HG03139 (cell line): ENCODE results near the gene SKI.

Experiments used
- ATAC-seq: cut with Tn5 transposase; IDR thresholded peaks from one replicate; pipeline ENCODE4 v1.9.1; 2021; ENCODE audit not compliant: unreplicated experiment

The SKI gene

DNA sequence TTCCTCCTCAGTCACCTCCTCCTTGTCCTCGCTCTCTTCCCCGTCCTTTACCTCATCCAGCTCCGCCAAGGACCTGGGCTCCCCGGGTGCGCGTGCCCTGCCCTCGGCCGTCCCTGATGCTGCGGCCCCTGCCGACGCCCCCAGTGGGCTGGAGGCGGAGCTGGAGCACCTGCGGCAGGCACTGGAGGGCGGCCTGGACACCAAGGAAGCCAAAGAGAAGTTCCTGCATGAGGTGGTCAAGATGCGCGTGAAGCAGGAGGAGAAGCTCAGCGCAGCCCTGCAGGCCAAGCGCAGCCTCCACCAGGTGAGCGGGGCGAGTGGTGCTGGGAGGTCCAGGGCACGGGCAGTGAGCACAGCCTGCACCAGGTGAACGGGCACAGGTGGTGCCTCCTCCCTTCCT is 76.2 kb downstream of the SKI start:
- ATAC-seq: no peak

DNA sequence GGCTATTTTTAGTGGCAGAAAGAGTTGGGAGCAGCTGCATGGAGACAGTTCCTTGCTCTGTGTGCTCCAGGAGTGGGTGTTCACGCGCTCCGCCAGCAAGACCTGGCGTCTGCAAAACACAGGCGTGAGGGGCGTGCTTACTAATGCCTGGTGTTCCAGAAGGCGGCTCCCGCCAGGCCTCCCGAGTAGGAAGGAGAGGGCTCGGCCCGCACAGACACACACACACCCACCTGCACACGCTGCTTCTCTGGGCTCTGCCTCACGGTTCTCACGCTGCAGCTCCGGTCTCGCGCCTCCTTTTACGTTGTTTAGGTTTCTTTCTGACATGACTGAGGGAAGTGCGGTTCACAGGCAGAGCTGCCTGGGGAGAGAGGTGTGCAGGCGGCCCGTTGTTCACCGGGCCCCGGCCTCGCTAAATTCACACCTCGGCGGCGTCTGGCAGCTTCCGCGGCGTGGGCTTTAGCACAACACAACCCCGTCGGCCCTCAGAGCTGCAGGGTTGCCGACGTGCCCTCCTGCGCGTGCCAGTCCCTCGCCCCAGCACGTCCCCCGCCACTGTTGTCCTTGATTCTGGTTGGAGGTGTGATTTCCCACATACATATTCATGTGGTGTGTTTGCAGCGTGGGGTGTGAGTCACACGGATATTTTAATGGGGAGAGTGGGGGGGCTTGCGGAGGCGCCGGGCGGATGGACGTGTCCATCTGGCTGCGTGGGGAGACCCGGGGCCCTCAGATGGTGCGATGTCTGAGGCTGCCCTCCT is 77.0 kb downstream of the SKI start:
- no peak for ATAC-seq

DNA sequence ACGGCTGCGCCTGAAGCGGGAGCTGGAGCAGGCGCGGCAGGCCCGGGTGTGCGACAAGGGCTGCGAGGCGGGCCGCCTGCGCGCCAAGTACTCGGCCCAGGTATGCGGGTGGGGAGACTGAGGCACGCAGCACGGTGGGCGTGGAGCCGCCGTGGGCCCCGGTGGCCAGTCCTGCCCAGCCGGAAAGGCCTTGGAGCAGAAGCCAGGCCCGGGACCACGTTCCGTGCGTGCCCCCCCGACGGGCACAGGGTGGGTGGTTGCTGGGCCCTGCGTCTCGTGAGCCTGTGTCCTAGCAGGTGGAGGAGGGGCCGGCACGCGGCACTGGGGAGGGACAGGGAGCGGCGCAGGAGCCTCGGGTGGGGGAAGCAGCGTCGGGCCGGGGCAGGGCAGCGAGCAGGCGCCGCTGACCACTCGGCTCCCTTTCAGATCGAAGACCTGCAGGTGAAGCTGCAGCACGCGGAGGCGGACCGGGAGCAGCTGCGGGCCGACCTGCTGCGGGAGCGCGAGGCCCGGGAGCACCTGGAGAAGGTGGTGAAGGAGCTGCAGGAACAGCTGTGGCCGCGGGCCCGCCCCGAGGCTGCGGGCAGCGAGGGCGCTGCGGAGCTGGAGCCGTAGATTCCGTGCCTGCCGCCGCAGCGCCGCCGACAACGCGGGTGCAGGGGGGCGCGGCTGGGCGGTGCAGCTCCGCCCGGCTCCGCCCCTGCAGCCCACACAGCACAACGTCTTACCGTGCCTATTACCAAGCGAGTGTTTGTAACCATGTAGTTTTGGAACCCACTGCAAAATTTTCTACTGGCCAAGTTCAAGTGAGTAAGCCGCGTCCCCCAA is 78.2 kb downstream of the SKI start:
- no peak for ATAC-seq

DNA sequence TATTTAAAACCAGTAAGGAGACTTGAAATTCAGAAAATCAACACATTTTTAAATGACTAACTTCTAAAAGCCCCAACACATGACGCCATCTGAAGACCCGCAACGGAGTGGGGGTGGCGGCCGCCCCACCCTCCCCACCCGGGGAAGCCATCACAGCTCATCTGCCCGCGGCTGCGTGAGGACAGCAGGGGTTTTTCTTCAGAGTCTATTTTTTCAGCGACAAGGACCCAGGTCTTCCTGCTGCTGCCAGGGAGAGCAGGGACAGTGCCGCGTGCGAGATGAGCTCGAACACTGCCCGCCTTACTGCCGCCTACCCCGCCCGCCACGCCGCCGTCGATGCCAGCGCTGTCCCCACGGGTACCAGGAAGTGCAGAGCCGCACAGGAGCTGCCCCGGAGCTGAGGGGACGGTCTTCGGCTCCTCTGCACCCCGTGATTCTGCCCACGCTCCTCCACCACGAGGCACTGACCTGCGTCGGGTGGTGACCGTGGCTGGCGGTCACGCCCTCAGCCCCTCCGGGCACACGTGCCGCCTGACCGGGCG is 79.0 kb downstream of the SKI start:
- no peak for ATAC-seq

DNA sequence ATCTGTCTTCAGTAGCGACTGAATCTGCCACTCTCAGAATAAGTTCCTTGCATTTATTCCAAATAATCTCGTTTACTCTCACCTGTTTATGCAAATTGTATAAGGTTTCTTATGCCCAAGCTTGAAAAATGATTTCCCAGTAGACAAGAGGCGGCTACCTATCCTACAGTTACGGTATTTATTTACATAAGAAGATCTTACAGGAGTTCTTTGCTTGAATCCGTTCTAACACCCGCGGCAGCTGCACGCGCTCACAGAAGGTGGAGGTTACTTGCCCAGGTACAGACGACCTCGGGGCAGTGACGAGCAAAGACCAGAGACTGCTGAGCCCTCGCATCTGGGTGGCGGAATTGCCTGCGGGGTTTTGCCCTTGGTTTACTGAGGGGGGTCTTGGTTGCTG is 79.9 kb downstream of the SKI start:
- no peak for ATAC-seq

DNA sequence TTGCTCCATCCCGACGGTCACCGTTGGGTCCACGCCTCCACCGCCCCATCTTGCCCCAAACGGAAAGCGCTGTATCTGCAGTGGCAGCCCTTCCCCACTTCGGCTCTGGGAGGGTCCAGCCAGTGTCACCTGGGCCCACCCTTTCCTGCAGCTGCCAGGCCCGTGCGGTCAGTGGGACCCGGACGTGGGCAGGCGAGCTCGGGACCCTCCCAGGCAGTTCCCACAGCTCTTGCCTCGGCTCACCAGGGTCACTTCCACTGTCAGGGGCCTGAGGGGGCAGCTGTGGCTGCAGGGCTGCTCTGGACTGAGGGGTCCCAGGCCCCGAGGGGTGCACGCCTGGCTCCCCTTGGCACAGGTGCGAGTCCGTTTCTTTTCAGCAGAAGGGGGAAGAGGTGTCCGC is 80.7 kb downstream of the SKI start:
- ATAC-seq: no peak

DNA sequence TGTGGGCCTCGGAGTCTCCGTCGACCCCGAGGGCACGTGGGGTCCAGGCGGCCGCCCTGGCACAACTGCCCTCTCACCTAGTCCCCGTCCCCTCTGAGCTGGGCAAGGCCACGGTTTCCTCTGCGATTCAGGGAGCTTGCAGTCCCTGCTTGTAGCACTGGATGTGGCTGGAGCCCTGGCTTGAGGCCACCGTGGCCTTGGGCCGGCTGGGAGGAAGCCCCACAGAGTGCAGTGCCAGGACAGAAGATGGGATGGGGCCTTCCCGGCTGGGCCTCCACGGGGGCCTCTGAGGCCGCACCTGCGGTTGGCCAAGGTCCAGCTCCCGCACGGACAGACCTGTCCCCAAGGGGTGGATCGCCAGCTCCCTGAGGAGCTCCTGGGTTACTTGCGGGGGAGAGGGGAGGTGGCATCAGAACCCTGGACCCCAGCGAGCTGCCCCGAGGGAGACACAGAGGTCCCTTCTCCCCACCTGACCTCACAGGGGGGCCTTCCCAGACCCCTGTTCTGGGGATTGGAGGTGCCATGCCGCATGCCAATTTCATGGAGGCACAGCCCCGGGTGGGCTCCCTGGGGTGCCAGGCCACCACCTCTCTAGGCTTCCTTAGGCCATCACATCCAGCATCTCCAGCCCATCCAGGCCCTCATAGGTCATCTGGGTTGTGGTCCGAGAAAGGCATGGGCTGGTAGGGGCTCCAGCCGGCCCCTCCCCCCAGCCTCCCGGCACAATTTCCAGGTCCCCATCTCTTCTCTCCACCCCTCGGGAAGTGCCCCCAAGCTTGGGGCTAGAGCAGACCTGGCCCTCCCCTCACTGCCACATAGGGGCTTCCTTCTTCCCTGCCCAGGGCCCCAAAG is 82.4 kb downstream of the SKI start:
- no peak for ATAC-seq

DNA sequence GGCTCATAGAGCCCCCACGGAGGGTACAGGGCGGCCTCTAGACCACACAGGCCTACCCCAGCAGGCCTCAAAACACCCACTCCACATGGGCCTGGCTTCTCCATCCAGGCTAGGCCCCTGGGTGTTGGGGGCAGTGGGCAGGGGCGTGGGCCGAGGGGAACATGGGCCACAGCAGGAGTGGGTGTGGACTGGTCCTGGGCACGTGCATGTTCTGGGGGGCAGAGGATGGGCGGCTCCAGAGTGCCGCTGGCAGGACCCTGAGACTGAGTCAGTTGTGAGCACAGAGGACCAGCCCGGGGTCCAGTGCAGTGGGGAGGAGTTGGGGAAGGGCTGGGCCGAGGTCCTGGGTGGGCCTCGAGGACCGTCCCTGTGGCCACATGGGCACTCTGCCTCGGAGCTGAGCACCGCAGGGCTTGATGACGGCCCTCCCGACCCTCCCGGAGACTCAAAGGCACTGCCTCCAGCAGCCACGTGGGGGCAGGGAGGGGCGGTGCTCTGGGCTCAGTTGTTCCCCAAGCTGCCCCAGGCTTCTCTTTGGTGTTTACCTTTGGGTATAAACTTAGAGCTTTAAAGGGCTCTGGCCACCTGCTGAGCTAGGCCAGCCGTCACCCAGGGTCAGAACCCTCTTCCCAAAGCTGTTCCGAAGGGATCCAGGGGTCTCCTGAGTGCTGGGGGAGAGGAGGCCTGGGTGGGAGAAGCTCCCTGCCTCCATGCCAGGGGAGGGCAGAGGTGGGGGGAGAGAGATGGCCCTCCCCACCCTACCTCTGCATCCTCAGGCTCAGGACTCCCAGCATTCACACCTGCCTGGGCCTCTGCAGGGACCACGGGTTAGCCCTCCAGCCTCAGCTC is 83.3 kb downstream of the SKI start:
- no peak for ATAC-seq

DNA sequence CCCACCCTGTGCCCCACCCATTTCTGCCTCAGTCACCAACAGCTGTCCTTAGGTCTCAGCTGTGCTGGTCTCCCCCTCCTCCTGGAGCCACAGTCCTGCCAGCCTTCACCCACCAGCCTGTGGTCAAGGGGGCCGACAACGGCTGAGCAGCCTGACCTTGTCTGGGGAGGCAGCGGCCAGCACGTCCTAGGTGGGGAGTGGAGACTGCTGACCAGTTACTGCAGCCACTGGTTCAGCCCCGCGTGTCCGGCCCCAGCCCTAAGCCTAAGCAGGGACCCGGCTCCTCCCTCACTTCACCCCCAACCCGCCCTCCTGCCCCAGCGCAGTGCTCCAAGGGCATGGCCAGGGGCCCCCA is 84.0 kb downstream of the SKI start:
- ATAC-seq: no peak

DNA sequence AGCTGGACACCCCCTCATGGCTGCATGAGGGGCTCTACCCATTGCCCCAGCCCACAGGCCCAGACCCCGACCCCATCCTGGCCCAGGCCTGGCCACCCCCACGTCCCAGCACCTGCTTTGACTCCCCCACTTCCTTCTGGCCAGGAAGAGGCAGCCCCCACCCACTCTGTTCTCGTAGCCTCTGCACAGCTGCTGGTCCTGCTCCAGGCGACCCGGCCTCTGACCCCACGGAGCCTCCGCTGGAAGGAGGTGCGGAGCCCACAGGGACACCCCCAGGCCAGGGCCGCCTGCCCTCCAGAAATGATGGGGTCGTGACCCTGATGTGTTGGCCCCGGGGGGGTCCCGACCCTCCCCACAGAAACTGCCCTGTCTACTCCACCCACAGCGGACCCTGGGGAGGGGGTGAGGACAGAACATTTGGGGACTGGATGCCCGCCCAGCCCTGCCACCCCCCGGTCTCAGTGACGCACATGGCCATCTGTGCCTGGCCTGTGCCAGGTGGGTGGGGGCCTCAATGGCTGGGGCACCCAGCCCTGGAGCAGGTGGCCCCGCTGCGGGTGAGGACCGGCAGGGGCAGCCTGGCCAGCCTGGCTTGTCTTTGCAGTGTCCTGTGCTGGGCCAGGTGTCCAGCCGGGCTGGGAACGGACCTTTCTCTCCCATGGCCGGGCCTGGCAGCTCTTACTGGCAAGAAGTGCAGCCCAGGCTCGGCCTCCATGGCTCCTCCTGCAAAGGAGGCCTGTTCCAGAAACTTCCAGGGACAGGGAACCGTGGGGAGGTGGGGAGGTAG is 84.6 kb downstream of the SKI start:
- ATAC-seq: no peak

DNA sequence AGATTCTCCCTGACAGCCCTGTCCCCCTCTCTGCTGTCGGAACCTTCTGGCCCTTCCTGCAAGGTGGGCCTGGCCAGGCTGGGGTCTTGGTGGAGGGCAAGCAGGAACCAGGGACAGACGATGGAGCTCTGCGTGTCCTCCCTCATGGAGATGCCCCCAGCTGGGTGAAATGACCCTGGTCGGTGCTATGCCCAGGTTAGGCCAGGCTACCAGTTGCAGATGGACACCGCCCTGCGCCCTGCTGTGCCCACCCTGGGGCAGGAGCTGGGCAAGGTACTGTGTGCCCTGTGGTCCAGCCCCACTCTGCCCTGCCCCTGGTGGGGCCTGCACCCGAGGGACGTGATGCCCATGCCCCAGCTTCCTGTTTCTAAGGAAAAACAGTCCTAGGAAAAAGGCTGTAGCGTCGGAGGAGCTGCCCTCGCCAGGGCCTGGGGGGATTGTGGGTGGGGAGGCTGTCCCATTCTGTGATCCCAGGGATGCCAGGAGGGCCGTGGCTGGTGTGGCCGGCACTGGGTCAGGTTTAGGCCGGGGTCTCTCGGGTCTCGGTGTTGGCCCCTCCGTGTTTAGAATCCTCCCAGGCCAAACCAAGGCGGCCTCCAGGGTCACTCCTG is 85.6 kb downstream of the SKI start:
- no peak for ATAC-seq

DNA sequence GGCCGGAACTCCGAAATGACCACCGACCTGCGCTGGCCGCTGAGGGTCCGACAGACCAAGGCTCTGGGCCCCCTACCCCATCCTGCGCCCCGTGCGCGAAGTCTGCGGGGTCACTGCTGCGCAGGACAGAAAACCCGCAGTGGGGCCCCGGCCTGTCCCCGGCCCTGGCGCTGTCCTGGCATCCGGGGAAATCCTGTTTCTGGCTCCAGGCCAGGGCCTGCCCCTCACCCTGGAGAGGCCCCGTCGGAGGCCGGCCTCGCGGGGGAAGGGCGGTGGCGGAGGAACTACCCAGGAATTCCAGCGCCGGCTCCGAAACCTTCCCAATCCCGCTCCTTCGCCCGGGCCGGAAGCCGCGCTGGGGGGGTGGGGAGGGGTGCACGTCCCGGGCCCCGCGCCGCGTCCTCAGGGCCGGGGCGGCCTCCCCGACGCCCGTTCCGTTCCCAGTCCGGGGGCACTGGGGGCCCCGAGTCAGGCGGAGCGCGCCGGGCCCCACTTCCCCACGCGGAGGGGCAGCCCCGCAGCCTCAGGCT is 86.2 kb downstream of the SKI start:
- ATAC-seq: no peak

DNA sequence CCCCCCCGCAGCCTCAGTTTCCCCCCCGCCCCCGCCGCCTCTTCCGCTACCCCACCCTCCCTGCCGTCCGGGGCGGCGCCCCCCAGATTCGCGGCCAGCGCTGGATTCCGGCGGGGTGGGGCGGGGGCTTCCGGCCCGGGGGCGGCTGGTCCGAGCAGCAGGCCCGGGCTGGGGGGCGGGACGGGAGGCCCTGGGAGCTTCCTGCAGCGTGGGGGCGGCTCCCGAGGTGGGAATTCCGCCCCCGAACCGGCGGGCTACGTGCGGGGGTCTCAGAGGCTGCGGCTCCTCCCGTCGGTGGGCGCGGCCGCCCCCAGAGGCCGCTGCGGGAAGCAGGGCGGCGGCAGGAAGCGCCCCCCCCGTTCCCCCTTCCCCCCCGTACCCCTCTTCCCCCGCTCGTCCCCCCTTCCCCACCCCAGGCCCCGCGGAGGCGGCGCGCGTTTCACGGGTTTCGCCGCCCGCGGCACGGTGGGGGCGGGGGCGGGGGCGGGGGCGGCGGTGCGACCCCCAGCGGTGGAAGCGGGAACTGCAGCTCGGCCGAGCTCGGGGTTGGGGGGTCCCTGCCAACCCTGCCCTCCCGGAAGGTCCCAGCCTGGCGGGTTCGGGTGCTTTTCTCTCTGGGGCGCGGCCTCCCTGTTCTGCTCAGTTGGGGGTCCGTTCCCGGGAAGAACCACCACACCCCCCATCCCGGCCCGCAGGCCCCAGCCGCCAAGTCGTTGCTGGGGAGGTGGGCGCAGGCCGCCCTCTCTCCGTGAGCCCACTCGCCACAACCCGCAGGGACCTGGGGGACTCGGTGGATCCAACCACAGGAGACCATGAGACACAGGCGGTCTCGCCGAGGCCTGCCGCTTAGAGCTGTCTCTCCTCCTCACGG is 86.9 kb downstream of the SKI start:
- ATAC-seq: no peak

DNA sequence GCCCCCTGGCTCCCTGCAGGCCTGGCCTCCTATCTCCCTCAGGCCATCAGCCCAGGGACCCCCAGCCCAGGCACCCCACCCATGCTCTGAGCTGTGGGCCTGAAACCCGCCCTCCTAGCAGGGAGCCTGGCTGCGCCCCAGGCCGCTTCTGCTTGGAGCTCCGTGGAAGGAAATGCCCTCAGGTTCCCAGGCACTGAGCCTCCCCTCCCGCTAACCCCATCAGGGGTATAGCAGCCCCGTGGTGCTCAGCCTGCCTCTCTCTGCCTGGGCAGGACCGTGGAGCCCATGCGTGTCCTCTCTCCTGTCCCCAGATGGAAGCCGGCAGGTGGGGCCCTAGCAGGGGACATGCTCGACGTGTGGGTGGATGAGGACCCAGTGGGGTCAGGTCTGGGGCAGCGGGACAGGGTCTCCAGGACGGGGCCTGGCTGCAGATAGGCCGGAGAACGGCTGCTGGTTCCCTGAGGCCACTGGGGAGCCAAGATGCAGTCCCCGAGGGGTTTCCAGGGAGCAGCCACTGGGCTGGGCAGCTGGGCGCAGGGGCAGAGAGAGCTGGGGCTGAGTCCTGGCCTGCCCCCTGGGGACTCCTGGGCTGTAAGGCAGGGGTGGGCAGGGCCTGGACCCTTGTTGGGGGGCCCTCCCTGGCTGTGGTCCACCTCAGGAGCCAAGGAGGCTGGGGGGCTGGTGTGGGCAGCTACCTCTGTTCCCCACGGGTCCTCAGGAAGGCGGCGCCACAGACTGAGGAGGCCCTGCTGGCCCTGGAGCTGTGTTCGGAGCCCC is 87.7 kb downstream of the SKI start:
- ATAC-seq: no peak

DNA sequence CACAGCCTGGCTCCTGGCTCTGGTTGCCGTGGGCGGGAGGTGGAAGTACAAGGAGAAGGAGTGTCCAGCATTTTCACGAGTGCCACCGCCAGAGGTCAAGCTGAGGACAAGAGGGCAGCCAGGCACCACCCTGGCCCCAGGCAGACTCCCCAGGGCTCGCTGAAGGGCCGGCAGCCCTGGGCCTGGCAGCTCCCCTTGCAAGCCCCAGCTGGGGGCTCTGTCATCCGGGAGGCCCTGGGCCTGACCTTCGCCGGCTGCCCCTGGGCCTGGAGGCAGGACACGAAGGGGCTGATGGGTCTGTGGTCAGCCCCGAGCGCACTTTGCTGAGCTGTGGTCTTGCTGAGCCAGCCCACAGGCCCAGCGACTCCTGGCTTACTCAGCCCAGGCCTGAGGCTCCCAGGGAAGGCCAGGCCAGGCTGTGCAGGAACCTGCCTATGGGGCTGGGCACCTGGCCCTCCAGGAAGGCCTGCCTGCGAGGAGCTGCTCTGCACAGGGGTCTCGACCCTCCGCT is 88.4 kb downstream of the SKI start:
- no peak for ATAC-seq

DNA sequence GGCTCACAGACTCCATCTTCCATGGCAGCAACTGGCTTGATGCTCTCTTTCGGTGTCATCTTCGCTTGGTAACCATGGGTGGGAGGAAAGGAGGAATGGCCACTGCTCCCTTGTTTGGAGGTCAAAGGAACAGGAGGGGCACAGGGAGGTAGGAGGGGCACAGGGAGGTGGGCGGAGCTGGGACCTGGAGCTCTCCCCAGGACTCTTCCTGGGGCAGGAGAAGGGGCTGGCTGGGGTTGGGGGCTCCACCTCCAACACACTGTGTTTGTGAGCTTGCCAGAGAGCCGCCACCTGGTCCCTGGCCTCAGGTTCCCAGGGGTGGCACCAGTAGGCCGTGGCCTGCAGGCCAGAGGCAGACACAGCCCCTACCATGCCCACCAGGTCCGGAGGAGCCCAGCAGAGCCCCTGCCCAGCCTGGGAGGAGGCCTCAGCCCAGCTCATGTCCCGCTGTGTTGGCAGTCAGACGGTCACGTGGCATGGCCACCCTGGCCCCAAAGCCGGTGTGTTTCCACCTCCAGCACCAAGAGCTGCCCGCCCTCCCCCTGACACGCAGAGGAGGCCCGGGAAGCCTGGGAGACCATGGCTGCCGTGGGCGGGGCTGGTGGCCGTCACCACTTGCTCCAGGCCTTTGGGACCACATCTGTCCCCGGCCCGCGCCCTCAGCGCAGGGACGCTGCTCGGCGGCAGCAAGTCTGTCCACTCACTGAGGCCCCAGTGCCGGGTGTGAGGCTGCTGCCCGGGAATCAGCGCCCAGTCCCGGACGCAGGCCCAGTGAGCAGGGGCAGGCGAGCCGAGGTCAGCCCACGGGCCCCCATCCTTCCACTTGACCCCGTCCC is 89.3 kb downstream of the SKI start:
- ATAC-seq: no peak
